Ovary (tissue), 9 donors: ENCODE results near the gene CACNB3. TPM values are rescaled to one million over a fixed set of nuclear protein-coding genes. Genes with fewer than 3 reads are reported as not detected.
A peak's percentile ranks its signal among the peaks of the same experiment; 100 is the strongest.

Source experiments
- DNase-seq, 5 donors: peaks; one replicate each; pipeline ENCODE4 v3.0.0-alpha.2; 2019 to 2020
- H3K27ac ChIP-seq, 2 donors: fragments of 200-600 bp; one replicate each; pipeline versions ENCODE4 v1.5.1 to v1.8.0; 2019 to 2022
- H3K27me3 ChIP-seq: fragments of 200-600 bp; one replicate; pipeline ENCODE4 v1.8.0; 2022
- H3K36me3 ChIP-seq: fragments of 200-600 bp; sonication (generic); one replicate; pipeline ENCODE4 v1.5.1; 2019
- H3K4me1 ChIP-seq: one replicate; pipeline ENCODE4 v1.8.1; 2013; ENCODE audit warnings: mild to moderate bottlenecking, moderate library complexity; ENCODE audit not compliant: insufficient read depth
- H3K4me3 ChIP-seq: fragments of 200-600 bp; sonication (generic); one replicate; pipeline ENCODE4 v1.5.1; 2017
- H3K9me3 ChIP-seq, 2 donors: fragments of 200-600 bp in 1 of 2; sonication (generic) in 1 of 2; one replicate each; pipeline versions ENCODE4 v1.5.1 to v1.8.1; 2013 to 2019; ENCODE audit warnings: mild to moderate bottlenecking in 1 of 2, moderate library complexity in 1 of 2
- CTCF ChIP-seq, 3 donors: fragments of 450-650 bp in 2 of 3; fragments of 200-600 bp in 1 of 3; IDR thresholded peaks; one replicate each; pipeline versions ENCODE4 v1.5.1 to v1.8.0; 2016 to 2022; ENCODE audit warnings: antibody characterized with exemption in 3 of 3, mild to moderate bottlenecking in 1 of 3
- EP300 ChIP-seq: sonication (generic); formaldehyde crosslinking; IDR thresholded peaks from one replicate; pipeline ENCODE4 v1.6.1; 2017; ENCODE audit warnings: antibody characterized with exemption
- POLR2A ChIP-seq: fragments of 450-650 bp; IDR thresholded peaks from one replicate; pipeline ENCODE4 v1.6.1; 2017; ENCODE audit warnings: antibody characterized with exemption, mild to moderate bottlenecking, moderate library complexity
- WGBS, 3 donors: extraction: QIAGEN DNeasy Blood & Tissue Kit in 1 of 3; methylation state at CpG; one replicate each; pipeline versions ENCODE4 v1.1.5 to v1.1.7; 2013 to 2017; 5-methylcytosine and 5-hydroxymethylcytosine counted together
- intact Hi-C, 4 donors: fragments of 100-400 bp; cut with DNase I; formaldehyde crosslinking; loops; one replicate each; pipeline versions ENCODE4 v1.11.0 to v1.15.1; 2022 to 2023
- polyA plus RNA-seq, 2 donors: library from polyadenylated mRNA; stranded (reverse); fragments of 200-250 nt in 1 of 2; fragments of 350-450 nt in 1 of 2; fragmentation: Illumina TruSeq in 1 of 2; extraction: RNeasy Lipid Tissue Mini Kit (QIAGEN cat#74804) in 1 of 2; gene quantifications; one replicate each; pipeline ENCODE4 v1.2.3, GENCODE V29; 2013 to 2014
- total RNA-seq, 7 donors: library from RNA; depleted of rRNA in 2 of 7; stranded (reverse); fragments of >200 nt in 2 of 7; fragmentation: NEBNext Ultra II Directional in 3 of 7; extraction: Animal tissue kit (Norgen Biotek cat#: 25700) in 3 of 7; gene quantifications; one replicate each; pipeline versions ENCODE4 v1.1.0 to v1.2.4, GENCODE V29; 2016 to 2023
- donor health status: DM: no; HTN: no; CAD: no; lungs with moderate emphysema.
- donor health status: DM: no; HTN: no; CAD: no.
- donor health status: Bipolar disorder and iron deficiency.
- donor health status: DM: yes; HTN: yes; CAD: no.
- donor health status: DM: no; HTN: no; CAD: no.
- donor health status: DM: yes; HTN: yes; CAD: no.

CACNB3 gene
- total and polyA plus RNA-seq, 9 donors: 24.1 to 162 (median 75.2) TPM

GRCh38 chr12:48786591-48787544, 31.4 kb upstream of the CACNB3 start:
- TF ChIP-seq EP300: no peak
- no peak for TF ChIP-seq POLR2A
- no peak for TF ChIP-seq CTCF (IDR thresholded peaks at IDR 0.05)
- intact Hi-C loops: no loop called here
- WGBS, 3 donors: 24 to 28% (median 24%) methylated on average over 7 of the region's 7 CpGs
- peaks cover 13% of the 10 kb centered on the region for H3K4me1 ChIP-seq
- DNase-seq: peak in 4 of 5 donors; percentile 48 to 63 (median 58)
- no peaks in the 10 kb centered on the region for H3K9me3 ChIP-seq
- H3K36me3 ChIP-seq: no peaks in the 10 kb centered on the region
- H3K27ac ChIP-seq: peak overlapping the region in 1 of 2 donors; percentile 70
- H3K4me3 ChIP-seq: peak overlapping the region; percentile 88
- no peaks in the 10 kb centered on the region for H3K27me3 ChIP-seq

GRCh38 chr12:48787791-48788523, 30.3 kb upstream of the CACNB3 start:
- peaks cover 11% of the 10 kb centered on the region for H3K4me1 ChIP-seq
- DNase-seq: no peak
- TF ChIP-seq CTCF (IDR thresholded peaks at IDR 0.05) (no peak), EP300 (no peak), POLR2A (no peak)
- no peaks in the 10 kb centered on the region for H3K36me3 ChIP-seq
- peak overlapping the region; percentile 88 for H3K4me3 ChIP-seq
- H3K27ac ChIP-seq: peak overlapping the region; percentile 70 to 81
- intact Hi-C loops: no loop called here
- no peaks in the 10 kb centered on the region for H3K27me3 ChIP-seq
- H3K9me3 ChIP-seq: no peaks in the 10 kb centered on the region
- WGBS, 3 donors: 5 to 6% (median 6%) methylated on average over 11 of the region's 11 CpGs

- TF ChIP-seq POLR2A (no peak), CTCF (IDR thresholded peaks at IDR 0.05) (no peak), EP300 (no peak)
- DNase-seq: peak in 2 of 5 donors; percentile 49 to 59
- intact Hi-C loops: no loop called here
- Histone ChIP-seq H3K27me3 (no peaks in the 10 kb centered on the region), H3K4me1 (peaks cover 11% of the 10 kb centered on the region), H3K9me3 (no peaks in the 10 kb centered on the region), H3K4me3 (peak overlapping the region; percentile 88), H3K36me3 (no peaks in the 10 kb centered on the region), H3K27ac (peak overlapping the region; percentile 70 to 81)
- 0% methylated on average over 18 to 25 of the region's 25 CpGs for WGBS, 3 donors
Measured at GRCh38 chr12:48788524-48788853, 29.8 kb upstream of the CACNB3 start.

- H3K9me3 ChIP-seq: no peaks in the 10 kb centered on the region
- intact Hi-C loops: no loop called here
- peak within 1 kb of the TSS; percentile 88 for H3K4me3 ChIP-seq
- TF ChIP-seq CTCF (IDR thresholded peaks at IDR 0.05): no peak
- TF ChIP-seq POLR2A: no peak
- TF ChIP-seq EP300: no peak
- no peaks in the 10 kb centered on the region for H3K36me3 ChIP-seq
- H3K4me1 ChIP-seq: peaks cover 11% of the 10 kb centered on the region
- 1% methylated on average over 49 to 86 of the region's 86 CpGs for WGBS, 3 donors
- H3K27me3 ChIP-seq: no peaks in the 10 kb centered on the region
- peak; percentile 78 to 87 (median 84) for DNase-seq
- peak within 1 kb of the TSS; percentile 76 to 84 for H3K27ac ChIP-seq
Measured at GRCh38 chr12:48788854-48789775, 29.2 kb upstream of the CACNB3 start, which contains the start of gene ADCY6. ADCY6 (minus strand) TSS chr12:48789089; CDS start chr12:48783434, 5,655 bp downstream.
